Measurements from ENCODE around the gene CNOT2.

DNA sequence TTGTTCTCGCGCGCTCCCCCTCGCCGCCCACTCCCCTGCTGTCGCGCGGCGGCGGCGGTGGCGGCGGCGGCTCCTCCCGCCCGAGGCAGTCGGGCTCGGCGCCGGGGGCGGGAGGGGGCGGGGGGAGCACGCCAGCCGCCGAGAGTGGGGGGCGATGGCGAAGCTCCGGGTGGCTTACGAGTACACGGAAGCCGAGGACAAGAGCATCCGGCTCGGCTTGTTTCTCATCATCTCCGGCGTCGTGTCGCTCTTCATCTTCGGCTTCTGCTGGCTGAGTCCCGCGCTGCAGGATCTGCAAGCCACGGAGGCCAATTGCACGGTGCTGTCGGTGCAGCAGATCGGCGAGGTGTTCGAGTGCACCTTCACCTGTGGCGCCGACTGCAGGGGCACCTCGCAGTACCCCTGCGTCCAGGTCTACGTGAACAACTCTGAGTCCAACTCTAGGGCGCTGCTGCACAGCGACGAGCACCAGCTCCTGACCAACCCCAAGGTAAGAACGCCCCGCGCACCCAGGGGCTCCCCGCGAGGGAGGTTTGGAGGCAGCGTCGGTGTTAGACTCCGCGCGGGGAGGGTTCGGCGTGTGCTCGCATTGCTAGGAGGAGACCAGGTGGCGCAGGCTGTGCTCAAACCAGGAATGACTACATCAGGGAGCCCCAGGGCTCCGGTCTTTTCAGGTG is 123.5 kb downstream of the CNOT2 start:
- TF ChIP-seq CTCF (IDR thresholded peaks at IDR 0.05) (peak; percentile 12; the same call in 1 of the 2 replicates), ZFX (IDR thresholded peaks at IDR 0.05; ENCODE audit: borderline replicate concordance) (no peak)
